ENCODE results near the gene MAL. TPM values are rescaled to one million over a fixed set of nuclear protein-coding genes. Genes with fewer than 3 reads are reported as not detected.

Gene MAL
- total RNA-seq, 1 donor from 2014 or later: 9.6 TPM

- no peaks in the 10 kb centered on the region for H3K36me3 ChIP-seq (ENCODE audit: control insufficient read depth, insufficient read depth, low read length)
- peaks cover 9% of the 10 kb centered on the region for H3K27me3 ChIP-seq (ENCODE audit: control insufficient read depth, insufficient read depth, low read length)
- no peak for TF ChIP-seq CTCF (IDR thresholded peaks at IDR 0.05; ENCODE audit: insufficient read depth, low read length, poor library complexity, severe bottlenecking)
- no peak for DNase-seq (ENCODE audit: low read depth)
- no peak overlapping the region for H3K4me3 ChIP-seq (ENCODE audit: low read depth, low read length)
These were observed 24.4 kb upstream of the MAL start for GRCh38 chr2:95001051-95001562.

- Histone ChIP-seq H3K27me3 (ENCODE audit: control insufficient read depth, insufficient read depth, low read length) (peaks cover 9% of the 10 kb centered on the region), H3K4me3 (ENCODE audit: low read depth, low read length) (no peak overlapping the region), H3K36me3 (ENCODE audit: control insufficient read depth, insufficient read depth, low read length) (no peaks in the 10 kb centered on the region)
- no peak for TF ChIP-seq CTCF (IDR thresholded peaks at IDR 0.05; ENCODE audit: insufficient read depth, low read length, poor library complexity, severe bottlenecking)
- no peak for DNase-seq (ENCODE audit: low read depth)
These were observed 23.8 kb upstream of the MAL start for GRCh38 chr2:95001701-95002100.

- TF ChIP-seq CTCF (IDR thresholded peaks at IDR 0.05; ENCODE audit: insufficient read depth, low read length, poor library complexity, severe bottlenecking): no peak
- peaks cover 9% of the 10 kb centered on the region for H3K27me3 ChIP-seq (ENCODE audit: control insufficient read depth, insufficient read depth, low read length)
These were observed 23.0 kb upstream of the MAL start for GRCh38 chr2:95002498-95002897.

GRCh38 chr2:95004287-95004686 lies 21.2 kb upstream of the MAL start:
- no peak overlapping the region for H3K4me3 ChIP-seq (ENCODE audit: low read depth, low read length)
- DNase-seq (ENCODE audit: low read depth): no peak
- TF ChIP-seq CTCF (IDR thresholded peaks at IDR 0.05; ENCODE audit: insufficient read depth, low read length, poor library complexity, severe bottlenecking): no peak
- no peaks in the 10 kb centered on the region for H3K36me3 ChIP-seq (ENCODE audit: control insufficient read depth, insufficient read depth, low read length)
- H3K27me3 ChIP-seq (ENCODE audit: control insufficient read depth, insufficient read depth, low read length): no peaks in the 10 kb centered on the region

More at GRCh38 chr2:95002498-95002897, 23.0 kb upstream of the MAL start:
- Histone ChIP-seq H3K36me3 (ENCODE audit: control insufficient read depth, insufficient read depth, low read length) (no peaks in the 10 kb centered on the region), H3K4me3 (ENCODE audit: low read depth, low read length) (no peak overlapping the region)
- no peak for DNase-seq (ENCODE audit: low read depth)

- H3K27me3 ChIP-seq (ENCODE audit: control insufficient read depth, insufficient read depth, low read length): no peaks in the 10 kb centered on the region
- H3K36me3 ChIP-seq (ENCODE audit: control insufficient read depth, insufficient read depth, low read length): no peaks in the 10 kb centered on the region
- no peak for DNase-seq (ENCODE audit: low read depth)
- no peak overlapping the region for H3K4me3 ChIP-seq (ENCODE audit: low read depth, low read length)
- no peak for TF ChIP-seq CTCF (IDR thresholded peaks at IDR 0.05; ENCODE audit: insufficient read depth, low read length, poor library complexity, severe bottlenecking)
These were observed 20.8 kb upstream of the MAL start for GRCh38 chr2:95004711-95005110.

GRCh38 chr2:95005726-95006125 lies 19.8 kb upstream of the MAL start:
- no peaks in the 10 kb centered on the region for H3K36me3 ChIP-seq (ENCODE audit: control insufficient read depth, insufficient read depth, low read length)
- no peak for DNase-seq (ENCODE audit: low read depth)
- H3K27me3 ChIP-seq (ENCODE audit: control insufficient read depth, insufficient read depth, low read length): no peaks in the 10 kb centered on the region
- no peak for TF ChIP-seq CTCF (IDR thresholded peaks at IDR 0.05; ENCODE audit: insufficient read depth, low read length, poor library complexity, severe bottlenecking)
- H3K4me3 ChIP-seq (ENCODE audit: low read depth, low read length): no peak overlapping the region

All from kidney epithelial cell (primary cell).